Panc1 (cell line): ENCODE results near the gene NECTIN4.

Source experiments
- CTCF ChIP-seq: fragments of 450-650 bp; IDR thresholded peaks from 2 replicates; pipeline ENCODE4 v1.5.1; 2017; ENCODE audit warnings: mild to moderate bottlenecking
- POLR2AphosphoS5 ChIP-seq: IDR thresholded peaks from 2 replicates; pipeline ENCODE4 v1.6.1; 2012; ENCODE audit warnings: mild to moderate bottlenecking, low read depth, low read length, moderate library complexity
- SIN3A ChIP-seq: IDR thresholded peaks from 2 replicates; pipeline ENCODE4 v1.6.1; 2012; ENCODE audit warnings: low read depth, mild to moderate bottlenecking, low read length, moderate library complexity, borderline replicate concordance; ENCODE audit not compliant: insufficient read depth

- TF ChIP-seq CTCF (no peak), SIN3A (no peak), POLR2AphosphoS5 (no peak)
Measured at GRCh38 chr1:161084597-161084988, 4.8 kb downstream of the NECTIN4 start.
